ENCODE measurements around the gene PDZRN3. TPM values are rescaled to one million over a fixed set of nuclear protein-coding genes. Genes with fewer than 3 reads are reported as not detected.
A peak's percentile ranks its signal among the peaks of the same experiment; 100 is the strongest.

PDZRN3 gene
- total RNA-seq, 6 donors from 2014 or later, result 7.0 to 50.3 (median 18.4) TPM

DNA sequence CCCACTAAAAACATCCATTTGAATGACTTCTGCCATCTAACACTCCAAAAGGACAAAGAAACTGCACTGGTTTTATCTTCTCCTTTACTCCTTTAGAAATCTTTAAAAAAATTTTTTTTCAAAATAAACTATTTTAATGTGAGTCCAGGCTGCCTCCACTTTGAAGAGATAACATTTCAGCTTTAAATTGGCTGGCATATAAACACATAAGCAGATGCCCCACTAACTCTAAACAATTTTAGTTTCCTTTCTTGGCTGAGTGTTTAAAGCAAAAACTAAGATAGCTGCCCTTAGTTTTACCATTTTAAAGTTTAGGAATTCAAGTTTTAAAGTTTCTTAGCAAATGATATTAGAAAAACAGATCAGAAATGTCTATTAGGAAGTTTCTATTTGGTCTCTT lies 39.9 kb downstream of the PDZRN3 start:
- Histone ChIP-seq H3K4me3 (no peak overlapping the region), H3K27me3 (no peaks in the 10 kb centered on the region), H3K9me3 (no peaks in the 10 kb centered on the region), H3K36me3 (no peaks in the 10 kb centered on the region), H3K4me1 (peaks cover 0 to 3% (median 0%) of the 10 kb centered on the region in 4 donors), H3K27ac (no peak overlapping the region)
- ATAC-seq (ENCODE audit: low FRiP score in 2 of 2) (no peak), DNase-seq (no peak)
- no peak for TF ChIP-seq EP300 (IDR thresholded peaks at IDR 0.05)
- TF ChIP-seq POLR2AphosphoS5 (IDR thresholded peaks at IDR 0.05), result no peak
- TF ChIP-seq, protein P1, sequence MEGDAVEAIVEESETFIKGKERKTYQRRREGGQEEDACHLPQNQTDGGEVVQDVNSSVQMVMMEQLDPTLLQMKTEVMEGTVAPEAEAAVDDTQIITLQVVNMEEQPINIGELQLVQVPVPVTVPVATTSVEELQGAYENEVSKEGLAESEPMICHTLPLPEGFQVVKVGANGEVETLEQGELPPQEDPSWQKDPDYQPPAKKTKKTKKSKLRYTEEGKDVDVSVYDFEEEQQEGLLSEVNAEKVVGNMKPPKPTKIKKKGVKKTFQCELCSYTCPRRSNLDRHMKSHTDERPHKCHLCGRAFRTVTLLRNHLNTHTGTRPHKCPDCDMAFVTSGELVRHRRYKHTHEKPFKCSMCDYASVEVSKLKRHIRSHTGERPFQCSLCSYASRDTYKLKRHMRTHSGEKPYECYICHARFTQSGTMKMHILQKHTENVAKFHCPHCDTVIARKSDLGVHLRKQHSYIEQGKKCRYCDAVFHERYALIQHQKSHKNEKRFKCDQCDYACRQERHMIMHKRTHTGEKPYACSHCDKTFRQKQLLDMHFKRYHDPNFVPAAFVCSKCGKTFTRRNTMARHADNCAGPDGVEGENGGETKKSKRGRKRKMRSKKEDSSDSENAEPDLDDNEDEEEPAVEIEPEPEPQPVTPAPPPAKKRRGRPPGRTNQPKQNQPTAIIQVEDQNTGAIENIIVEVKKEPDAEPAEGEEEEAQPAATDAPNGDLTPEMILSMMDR (IDR thresholded peaks at IDR 0.05), result no peak
- TF ChIP-seq POLR2A (IDR thresholded peaks at IDR 0.05), result no peak

GRCh38 chr3:73582535-73582934 lies 42.2 kb downstream of the PDZRN3 start:
- Histone ChIP-seq H3K4me3 (no peak overlapping the region), H3K36me3 (no peaks in the 10 kb centered on the region), H3K27me3 (no peaks in the 10 kb centered on the region), H3K27ac (no peak overlapping the region), H3K9me3 (no peaks in the 10 kb centered on the region), H3K4me1 (no peaks in the 10 kb centered on the region)
- 84 to 90% methylated on average over 4 of the region's 4 CpGs for WGBS, 2 donors
- TF ChIP-seq EP300 (IDR thresholded peaks at IDR 0.05), result no peak
- TF ChIP-seq, protein P1 (IDR thresholded peaks at IDR 0.05), result no peak
- no peak for TF ChIP-seq POLR2A (IDR thresholded peaks at IDR 0.05)
- TF ChIP-seq POLR2AphosphoS5 (IDR thresholded peaks at IDR 0.05), result no peak
- no peak for ATAC-seq (ENCODE audit: low FRiP score in 2 of 2)
- DNase-seq, result no peak

DNA sequence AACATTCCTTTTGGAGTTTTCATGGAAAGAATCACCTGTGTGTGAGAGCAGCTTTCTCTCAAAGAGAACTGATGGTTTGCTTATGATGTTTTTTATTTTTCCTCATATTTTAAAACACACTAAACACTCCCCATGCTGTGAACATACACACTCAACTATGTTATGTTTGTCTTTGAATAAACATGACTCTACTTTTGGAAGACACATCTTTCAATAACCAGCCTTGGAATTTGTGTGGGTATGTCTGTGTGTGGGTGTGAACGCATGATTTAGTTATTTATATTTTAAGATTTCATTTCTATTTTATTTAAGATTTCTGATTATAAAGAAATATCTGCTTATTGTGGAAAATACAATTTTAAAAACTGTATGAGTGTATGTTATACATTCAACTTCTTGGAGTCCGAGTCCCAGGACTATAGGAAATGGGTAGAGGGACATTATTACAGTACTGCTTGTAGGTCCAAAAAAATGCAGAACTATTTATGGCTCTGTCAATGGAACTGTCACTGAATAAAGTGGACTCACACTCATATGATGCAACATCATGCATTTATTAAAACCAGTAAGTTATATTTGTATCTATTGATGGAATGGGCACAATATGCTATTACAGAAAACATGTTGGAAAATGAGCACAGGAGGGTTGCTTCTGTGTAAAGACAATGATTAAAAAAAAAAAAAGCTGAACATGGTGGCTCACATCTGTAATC lies 43.5 kb downstream of the PDZRN3 start:
- no peak for ATAC-seq (ENCODE audit: low FRiP score in 2 of 2)
- H3K4me1 ChIP-seq, result no peaks in the 10 kb centered on the region
- DNase-seq, result no peak
- H3K9me3 ChIP-seq, result no peaks in the 10 kb centered on the region
- H3K27me3 ChIP-seq, result no peaks in the 10 kb centered on the region
- TF ChIP-seq POLR2AphosphoS5 (IDR thresholded peaks at IDR 0.05) (no peak), EP300 (IDR thresholded peaks at IDR 0.05) (no peak)
- TF ChIP-seq, protein P1 (IDR thresholded peaks at IDR 0.05), result no peak
- WGBS, 2 donors, result 79 to 85% methylated on average over 2 of the region's 2 CpGs
- no peak overlapping the region for H3K4me3 ChIP-seq
- no peaks in the 10 kb centered on the region for H3K36me3 ChIP-seq
- no peak overlapping the region for H3K27ac ChIP-seq

GRCh38 chr3:73580343-73580742 lies 44.4 kb downstream of the PDZRN3 start:
- no peak for DNase-seq
- Histone ChIP-seq H3K27ac (no peak overlapping the region), H3K27me3 (no peaks in the 10 kb centered on the region), H3K4me3 (no peak overlapping the region), H3K4me1 (no peaks in the 10 kb centered on the region), H3K36me3 (no peaks in the 10 kb centered on the region), H3K9me3 (no peaks in the 10 kb centered on the region)
- TF ChIP-seq POLR2AphosphoS5 (IDR thresholded peaks at IDR 0.05), result no peak
- no peak for TF ChIP-seq POLR2A (IDR thresholded peaks at IDR 0.05)
- TF ChIP-seq EP300 (IDR thresholded peaks at IDR 0.05), result no peak
- 56 to 67% methylated on average over 2 of the region's 2 CpGs for WGBS, 2 donors
- peak in 1 of 2 donors; percentile 59 for ATAC-seq (ENCODE audit: low FRiP score in 2 of 2)

- Histone ChIP-seq H3K4me1 (no peaks in the 10 kb centered on the region), H3K36me3 (no peaks in the 10 kb centered on the region), H3K4me3 (no peak overlapping the region), H3K27ac (no peak overlapping the region), H3K27me3 (no peaks in the 10 kb centered on the region), H3K9me3 (no peaks in the 10 kb centered on the region)
- TF ChIP-seq POLR2AphosphoS5 (IDR thresholded peaks at IDR 0.05) (no peak), POLR2A (IDR thresholded peaks at IDR 0.05) (no peak), EP300 (IDR thresholded peaks at IDR 0.05) (no peak)
- TF ChIP-seq, protein P1 (IDR thresholded peaks at IDR 0.05), result no peak
- ATAC-seq (ENCODE audit: low FRiP score in 2 of 2), result no peak
- 80 to 84% methylated on average over 5 of the region's 5 CpGs for WGBS, 2 donors
- DNase-seq, result no peak
These were observed 47.0 kb downstream of the PDZRN3 start for GRCh38 chr3:73577704-73578103.
